CD4-positive, alpha-beta memory T cell (primary cell): Measurements from ENCODE around the gene NDFIP2. TPM values are rescaled to one million over a fixed set of nuclear protein-coding genes. Genes with fewer than 3 reads are reported as not detected.

Experiments
- CTCF ChIA-PET: fragments of 350-600 bp; sonication (Branson Sonifier 250); formaldehyde crosslinking; loops from one replicate; lab custom pipeline; 2021; ENCODE audit warnings: inconsistent platforms; ENCODE audit not compliant: partially characterized antibody; lab: Charles Lee
- POLR2A ChIA-PET: fragments of 350-600 bp; sonication (Branson Sonifier 250); formaldehyde crosslinking; loops from one replicate; lab custom pipeline; 2021; ENCODE audit not compliant: partially characterized antibody; lab: Charles Lee
- DNase-seq, 5 donors: peaks; one replicate each; pipeline versions ENCODE4 v3.0.0 to v3.0.0-alpha.2; 2020 to 2022; ENCODE audit warnings: mixed read lengths in 1 of 5
- H3K27ac ChIP-seq: one replicate; pipeline ENCODE4 v1.7.0; 2013; ENCODE audit warnings: low read depth, low read length
- H3K27me3 ChIP-seq: 2 replicates; pipeline ENCODE4 v1.7.0; 2013; ENCODE audit warnings: mild to moderate bottlenecking, low read length, moderate library complexity; ENCODE audit not compliant: insufficient read depth
- H3K36me3 ChIP-seq: 2 replicates; pipeline ENCODE4 v1.7.0; 2013; ENCODE audit warnings: mild to moderate bottlenecking, low read length, moderate library complexity; ENCODE audit not compliant: insufficient read depth
- H3K4me1 ChIP-seq: 2 replicates; pipeline ENCODE4 v1.7.0; 2013; ENCODE audit warnings: mild to moderate bottlenecking, low read length, moderate library complexity; ENCODE audit not compliant: insufficient read depth
- H3K4me3 ChIP-seq, 2 donors: one replicate each; pipeline ENCODE4 v1.7.0; 2013; ENCODE audit warnings: low read length in 2 of 2, mild to moderate bottlenecking in 1 of 2
- H3K9me3 ChIP-seq, 2 donors: one replicate each; pipeline ENCODE4 v1.7.0; 2013; ENCODE audit warnings: low read length in 2 of 2, control low read depth in 1 of 2; ENCODE audit not compliant: control insufficient read depth in 1 of 2
- H3K27ac Mint-ChIP-seq, 7 donors: one replicate each; pipeline ENCODE4 v1.8.0; 2020 to 2021; ENCODE audit warnings: mixed read lengths in 7 of 7, mild to moderate bottlenecking in 6 of 7, inconsistent platforms in 3 of 7, moderate library complexity in 3 of 7
- H3K27me3 Mint-ChIP-seq, 2 donors: one replicate each; pipeline ENCODE4 v1.8.0; 2020 to 2021; ENCODE audit warnings: mixed read lengths in 2 of 2
- H3K36me3 Mint-ChIP-seq, 2 donors: one replicate each; pipeline ENCODE4 v1.8.0; 2020 to 2021; ENCODE audit warnings: mixed read lengths in 2 of 2, inconsistent platforms in 1 of 2, mild to moderate bottlenecking in 1 of 2
- H3K4me1 Mint-ChIP-seq, 4 donors: one replicate each; pipeline ENCODE4 v1.8.0; 2020 to 2021; ENCODE audit warnings: mixed read lengths in 4 of 4, mild to moderate bottlenecking in 1 of 4
- H3K4me3 Mint-ChIP-seq, 8 donors: one replicate each; pipeline ENCODE4 v1.8.0; 2020 to 2021; ENCODE audit warnings: mixed read lengths in 8 of 8, mild to moderate bottlenecking in 7 of 8, moderate library complexity in 6 of 8, inconsistent platforms in 3 of 8
- H3K9me3 Mint-ChIP-seq, 8 donors: one replicate each; pipeline ENCODE4 v1.8.0; 2020 to 2021; ENCODE audit warnings: mixed read lengths in 8 of 8, mild to moderate bottlenecking in 5 of 8, inconsistent platforms in 3 of 8, moderate library complexity in 1 of 8
- intact Hi-C: fragments of 100-400 bp; cut with micrococcal nuclease; formaldehyde crosslinking; loops from one replicate; pipeline ENCODE4 v1.15.1; 2023
- polyA plus RNA-seq, 2 donors: library from polyadenylated mRNA; unstranded; fragments of 300-500 nt; fragmentation: Illumina TruSeq; gene quantifications; one replicate each; pipeline ENCODE4 v1.2.3, GENCODE V29; 2021
- total RNA-seq, 2 experiments: library from RNA; stranded (reverse); gene quantifications; one replicate each; pipeline ENCODE4 v1.2.3, GENCODE V29; 2021

Gene NDFIP2
- total and polyA plus RNA-seq, 4 experiments from 2014 or later, result 2.7 to 5.2 (median 4.1) TPM

DNA sequence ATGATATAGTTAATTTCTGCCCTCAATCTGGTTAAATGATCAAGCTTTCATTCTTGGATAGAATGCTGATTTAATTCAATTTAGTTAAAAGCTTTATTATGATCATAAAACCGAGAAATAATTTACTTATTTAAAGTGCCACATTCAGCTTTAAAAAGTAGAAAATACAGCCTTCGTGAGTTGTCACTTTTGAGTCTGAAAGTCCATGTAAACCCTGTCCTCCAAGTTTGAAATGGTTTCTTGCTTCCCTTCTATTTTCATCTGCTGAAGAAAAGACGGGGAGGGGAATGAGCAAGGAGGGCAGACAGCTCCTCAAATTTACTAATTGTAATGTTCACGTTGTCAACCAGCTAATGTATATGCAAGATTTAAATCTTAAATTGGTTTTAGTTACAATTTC lies 59.5 kb downstream of the NDFIP2 start:
- H3K27me3 ChIP-seq, result no peaks in the 10 kb centered on the region
- intact Hi-C loops, result loop anchor here (2.0 to 10.0 kb wide), 3 partner anchors 60 to 556 kb away; partner anchors contain the start of genes NDFIP2 and RBM26
- Mint-ChIP-seq H3K36me3 (no peaks in the 10 kb centered on the region), H3K27ac (no peak overlapping the region), H3K9me3 (no peaks in the 10 kb centered on the region), H3K4me1 (peaks cover 0 to 2% (median 0%) of the 10 kb centered on the region in 4 donors), H3K4me3 (no peak overlapping the region), H3K27me3 (no peaks in the 10 kb centered on the region)
- CTCF ChIA-PET, result interaction anchor here (0.9 to 11.2 kb wide), 20 partner anchors 10 to 1403 kb away, joined by 3 to 266 read pairs (median 4); partner anchors contain the start of genes NDFIP2 and RBM26
- POLR2A ChIA-PET, result interaction anchor here (2.8 kb wide), 1 partner anchor 116 kb away, joined by 10 read pairs; no protein-coding TSS in a partner anchor
- H3K27ac ChIP-seq, result no peak overlapping the region
- no peak for DNase-seq
- no peak overlapping the region for H3K4me3 ChIP-seq
- H3K9me3 ChIP-seq, result no peaks in the 10 kb centered on the region
- no peaks in the 10 kb centered on the region for H3K36me3 ChIP-seq
- no peaks in the 10 kb centered on the region for H3K4me1 ChIP-seq

DNA sequence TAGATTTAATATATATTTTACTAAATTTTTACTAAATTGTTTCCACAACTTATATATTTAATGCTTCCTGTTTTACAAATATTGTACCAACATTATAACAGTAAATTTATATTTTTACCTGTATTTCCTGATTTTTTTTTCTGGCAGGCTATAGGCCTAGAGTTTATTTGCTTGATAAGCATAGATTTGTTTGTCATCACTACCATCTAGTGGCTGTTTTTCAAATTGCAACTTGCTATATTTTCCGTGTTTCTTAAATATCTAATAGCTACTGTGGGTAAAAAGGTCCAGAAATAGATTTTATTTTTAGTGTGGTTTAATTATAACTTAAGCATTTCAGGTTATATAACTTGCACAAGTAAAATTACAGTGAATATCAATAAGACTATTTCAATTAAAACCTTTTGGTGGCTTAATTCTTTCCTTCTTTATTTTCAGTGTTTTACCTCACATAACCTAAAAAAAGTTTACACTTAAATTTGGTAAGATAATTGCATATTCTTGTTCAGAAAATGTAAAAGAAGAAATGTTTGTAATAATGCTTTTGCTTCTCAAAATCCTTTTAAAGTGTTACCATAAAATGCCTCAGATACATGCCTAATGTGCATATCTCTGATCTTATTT lies 60.6 kb downstream of the NDFIP2 start:
- ChIA-PET POLR2A (interaction anchor here (2.8 kb wide), 1 partner anchor 117 kb away, joined by 10 read pairs; no protein-coding TSS in a partner anchor), CTCF (interaction anchor here (0.8 to 11.2 kb wide), 9 partner anchors 15 to 1404 kb away, joined by 3 to 266 read pairs (median 4); partner anchors contain the start of gene NDFIP2)
- intact Hi-C loops, result loop anchor here (1.0 to 10.0 kb wide), 4 partner anchors 61 to 557 kb away; partner anchors contain the start of genes NDFIP2 and RBM26
- Mint-ChIP-seq H3K4me3 (no peak overlapping the region), H3K36me3 (no peaks in the 10 kb centered on the region), H3K27me3 (no peaks in the 10 kb centered on the region), H3K9me3 (no peaks in the 10 kb centered on the region), H3K4me1 (peaks cover 0 to 2% (median 0%) of the 10 kb centered on the region in 4 donors), H3K27ac (no peak overlapping the region)
- Histone ChIP-seq H3K27ac (no peak overlapping the region), H3K4me3 (no peak overlapping the region), H3K4me1 (no peaks in the 10 kb centered on the region), H3K27me3 (no peaks in the 10 kb centered on the region), H3K36me3 (no peaks in the 10 kb centered on the region), H3K9me3 (no peaks in the 10 kb centered on the region)
- DNase-seq, result peak in 4 of 5 donors; percentile 59 to 66 (median 62)

DNA sequence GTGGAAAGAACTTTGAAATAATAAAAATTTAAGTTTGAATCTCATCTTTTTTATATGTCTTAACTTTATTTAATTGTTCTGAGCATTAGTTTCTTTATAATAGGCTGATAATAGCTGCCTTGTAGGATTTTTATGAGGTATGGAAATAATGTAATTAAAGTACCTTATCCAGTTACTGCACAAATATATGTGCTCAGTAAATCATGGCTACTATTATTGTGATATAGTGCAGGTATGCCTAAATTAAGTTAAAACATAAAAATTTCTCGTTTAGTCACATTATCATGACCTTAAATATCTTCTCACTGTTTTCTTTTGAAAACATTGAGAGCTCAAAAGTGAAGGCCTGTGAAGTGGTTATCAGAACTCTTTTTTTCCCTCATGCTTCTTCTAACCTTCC lies 62.9 kb downstream of the NDFIP2 start:
- H3K27me3 Mint-ChIP-seq, result no peaks in the 10 kb centered on the region
- no peaks in the 10 kb centered on the region for H3K4me1 ChIP-seq
- DNase-seq, result no peak
- H3K36me3 ChIP-seq, result no peaks in the 10 kb centered on the region
- H3K9me3 Mint-ChIP-seq, result no peaks in the 10 kb centered on the region
- no peak overlapping the region for H3K27ac Mint-ChIP-seq
- no peak overlapping the region for H3K4me3 Mint-ChIP-seq
- no peaks in the 10 kb centered on the region for H3K9me3 ChIP-seq
- ChIA-PET POLR2A (interaction anchor here (0.8 to 1.2 kb wide), 2 partner anchors 120 to 192 kb away, joined by 3 to 4 read pairs; no protein-coding TSS in a partner anchor), CTCF (interaction anchor here (1.5 to 4.5 kb wide), 6 partner anchors 91 to 1406 kb away, joined by 3 to 134 read pairs (median 10); no protein-coding TSS in a partner anchor)
- no peaks in the 10 kb centered on the region for H3K27me3 ChIP-seq
- intact Hi-C loops, result loop anchor here (5.0 to 10.0 kb wide), 2 partner anchors 137 to 559 kb away; partner anchors contain the start of gene RBM26
- H3K4me3 ChIP-seq, result no peak overlapping the region
- H3K27ac ChIP-seq, result no peak overlapping the region
- no peaks in the 10 kb centered on the region for H3K36me3 Mint-ChIP-seq
- H3K4me1 Mint-ChIP-seq, result peaks cover 0 to 2% (median 0%) of the 10 kb centered on the region in 4 donors

DNA sequence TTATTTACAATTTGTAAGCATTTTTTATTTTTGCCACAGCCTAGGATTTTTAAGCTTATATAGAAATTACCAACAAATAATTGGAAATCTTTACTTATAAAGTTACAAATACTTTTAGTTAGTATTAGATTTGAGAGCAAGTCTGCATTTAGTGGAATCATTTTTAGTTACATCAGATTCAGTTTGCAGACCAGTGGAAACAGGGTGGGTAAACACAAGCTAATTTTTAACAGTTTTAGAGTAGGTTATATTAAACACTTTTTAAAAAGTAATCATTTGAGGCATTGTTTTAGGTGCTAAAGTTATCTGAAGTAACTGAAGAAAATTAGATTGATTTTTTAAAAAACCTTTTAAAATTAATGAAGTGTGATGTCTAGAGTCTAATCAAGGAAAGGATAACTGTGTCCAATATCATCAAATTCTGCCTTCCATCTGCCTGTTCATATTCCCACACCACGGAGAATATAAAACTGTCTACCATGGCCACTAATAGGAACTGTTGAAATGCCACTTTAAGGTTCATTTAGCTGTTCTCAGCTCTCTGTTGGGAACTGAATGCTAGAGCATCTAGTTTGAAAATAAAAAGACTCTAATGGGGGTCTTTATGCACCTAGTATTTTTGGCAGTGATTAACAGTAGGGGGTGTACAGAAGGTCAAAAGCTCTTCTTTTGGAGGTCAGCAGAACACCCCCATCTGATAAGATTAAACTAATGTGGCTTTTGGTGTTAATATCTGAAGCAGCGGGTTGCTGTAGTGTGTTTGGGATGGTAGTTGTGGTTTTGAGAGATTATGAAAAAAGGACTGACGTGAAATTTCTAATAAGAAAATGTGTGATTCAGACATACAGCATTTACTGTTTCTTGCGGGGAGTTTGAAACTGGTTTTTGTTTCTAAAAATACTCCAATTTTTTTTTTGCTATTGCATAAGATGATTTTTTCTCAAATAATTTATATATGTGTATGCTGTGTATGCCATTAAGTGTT lies 66.5 kb downstream of the NDFIP2 start:
- H3K4me3 ChIP-seq, result no peak overlapping the region
- no peaks in the 10 kb centered on the region for H3K9me3 Mint-ChIP-seq
- intact Hi-C loops, result loop anchor here (10.0 kb wide), 1 partner anchor 563 kb away; no protein-coding TSS in a partner anchor
- H3K27me3 Mint-ChIP-seq, result no peaks in the 10 kb centered on the region
- DNase-seq, result no peak
- H3K4me3 Mint-ChIP-seq, result no peak overlapping the region
- CTCF ChIA-PET, result interaction anchor here (1.5 kb wide), 1 partner anchor 124 kb away, joined by 8 read pairs; no protein-coding TSS in a partner anchor
- no peaks in the 10 kb centered on the region for H3K4me1 ChIP-seq
- no peak overlapping the region for H3K27ac Mint-ChIP-seq
- no peaks in the 10 kb centered on the region for H3K36me3 ChIP-seq
- H3K27ac ChIP-seq, result no peak overlapping the region
- POLR2A ChIA-PET, result interaction anchor here (0.6 kb wide), 1 partner anchor 123 kb away, joined by 3 read pairs; no protein-coding TSS in a partner anchor
- H3K27me3 ChIP-seq, result no peaks in the 10 kb centered on the region
- H3K36me3 Mint-ChIP-seq, result no peaks in the 10 kb centered on the region
- no peaks in the 10 kb centered on the region for H3K9me3 ChIP-seq
- H3K4me1 Mint-ChIP-seq, result no peaks in the 10 kb centered on the region

DNA sequence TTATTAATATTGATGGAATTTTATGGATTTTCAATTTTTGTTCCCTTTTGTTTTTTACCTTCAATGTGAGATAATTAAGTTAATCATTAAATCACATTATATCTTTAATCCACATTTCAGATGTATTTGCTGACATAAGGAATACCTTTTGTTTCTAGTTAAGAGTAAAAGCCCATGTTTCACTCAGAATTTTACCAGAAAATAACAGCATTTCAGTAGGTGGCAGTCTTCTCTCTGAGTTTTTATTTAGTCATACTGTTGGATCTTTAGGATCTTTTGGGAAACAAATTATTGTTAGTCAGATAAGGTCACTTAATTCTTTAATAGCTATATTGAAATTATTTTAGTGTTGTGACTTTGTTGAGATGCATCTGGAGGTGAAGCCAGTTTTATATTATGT lies 67.9 kb downstream of the NDFIP2 start:
- H3K36me3 Mint-ChIP-seq, result no peaks in the 10 kb centered on the region
- H3K27ac Mint-ChIP-seq, result no peak overlapping the region
- no peaks in the 10 kb centered on the region for H3K4me1 Mint-ChIP-seq
- intact Hi-C loops, result loop anchor here (10.0 kb wide), 1 partner anchor 564 kb away; no protein-coding TSS in a partner anchor
- H3K9me3 Mint-ChIP-seq, result no peaks in the 10 kb centered on the region
- ChIA-PET CTCF (no interaction called here), POLR2A (no interaction called here)
- no peaks in the 10 kb centered on the region for H3K9me3 ChIP-seq
- DNase-seq, result no peak
- no peaks in the 10 kb centered on the region for H3K36me3 ChIP-seq
- no peaks in the 10 kb centered on the region for H3K27me3 ChIP-seq
- H3K4me1 ChIP-seq, result no peaks in the 10 kb centered on the region
- H3K27me3 Mint-ChIP-seq, result no peaks in the 10 kb centered on the region
- no peak overlapping the region for H3K4me3 ChIP-seq
- H3K4me3 Mint-ChIP-seq, result no peak overlapping the region
- H3K27ac ChIP-seq, result no peak overlapping the region

DNA sequence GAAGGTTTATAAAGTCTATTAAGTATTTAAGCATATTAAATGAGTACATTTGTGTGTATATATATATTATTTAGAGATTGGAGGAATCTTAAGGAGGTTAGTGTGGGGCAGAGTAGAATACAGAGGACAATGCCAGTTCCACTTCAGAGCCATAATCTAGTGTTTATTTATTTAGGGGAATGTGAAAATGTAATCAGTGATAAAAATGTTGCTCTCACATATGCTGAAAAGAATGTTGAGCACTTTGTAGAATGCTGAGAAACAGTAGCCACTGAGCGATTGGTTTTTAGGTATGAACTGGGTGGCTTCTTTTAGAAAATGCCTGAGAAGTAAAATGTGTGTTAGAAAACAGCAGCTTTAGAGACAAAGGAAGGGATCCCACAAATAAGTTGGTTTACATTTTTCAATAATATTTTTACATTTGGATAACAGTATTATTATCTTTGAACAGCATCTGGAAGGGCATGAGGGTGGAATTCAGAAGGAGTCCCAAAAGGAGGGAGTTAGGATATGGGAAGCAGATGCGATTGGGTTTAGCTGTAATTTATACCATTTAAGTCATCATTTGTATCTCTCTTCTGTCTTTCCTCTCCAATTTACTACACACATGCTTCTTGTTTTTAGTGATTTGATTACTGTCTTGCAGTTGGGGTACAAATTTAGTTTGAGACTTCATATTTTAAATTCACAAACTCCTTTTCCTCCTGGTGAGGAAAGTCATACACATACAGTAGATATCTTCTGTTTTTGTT lies 68.6 kb downstream of the NDFIP2 start:
- ChIA-PET POLR2A (no interaction called here), CTCF (no interaction called here)
- Mint-ChIP-seq H3K9me3 (no peaks in the 10 kb centered on the region), H3K36me3 (no peaks in the 10 kb centered on the region), H3K4me3 (no peak overlapping the region), H3K4me1 (no peaks in the 10 kb centered on the region), H3K27ac (no peak overlapping the region), H3K27me3 (no peaks in the 10 kb centered on the region)
- no peak for DNase-seq
- Histone ChIP-seq H3K9me3 (no peaks in the 10 kb centered on the region), H3K27ac (no peak overlapping the region), H3K4me1 (no peaks in the 10 kb centered on the region), H3K36me3 (no peaks in the 10 kb centered on the region), H3K4me3 (no peak overlapping the region), H3K27me3 (no peaks in the 10 kb centered on the region)
- intact Hi-C loops, result loop anchor here (10.0 kb wide), 1 partner anchor 565 kb away; no protein-coding TSS in a partner anchor
